ENCODE results near the gene ANGPTL8. TPM values are rescaled to one million over a fixed set of nuclear protein-coding genes. Genes with fewer than 3 reads are reported as not detected.
A peak's percentile ranks its signal among the peaks of the same experiment; 100 is the strongest.

Gene ANGPTL8
- total and polyA plus RNA-seq, 2 of the 4 experiments (the other 2 are of a cell fraction), result not detected

DNA sequence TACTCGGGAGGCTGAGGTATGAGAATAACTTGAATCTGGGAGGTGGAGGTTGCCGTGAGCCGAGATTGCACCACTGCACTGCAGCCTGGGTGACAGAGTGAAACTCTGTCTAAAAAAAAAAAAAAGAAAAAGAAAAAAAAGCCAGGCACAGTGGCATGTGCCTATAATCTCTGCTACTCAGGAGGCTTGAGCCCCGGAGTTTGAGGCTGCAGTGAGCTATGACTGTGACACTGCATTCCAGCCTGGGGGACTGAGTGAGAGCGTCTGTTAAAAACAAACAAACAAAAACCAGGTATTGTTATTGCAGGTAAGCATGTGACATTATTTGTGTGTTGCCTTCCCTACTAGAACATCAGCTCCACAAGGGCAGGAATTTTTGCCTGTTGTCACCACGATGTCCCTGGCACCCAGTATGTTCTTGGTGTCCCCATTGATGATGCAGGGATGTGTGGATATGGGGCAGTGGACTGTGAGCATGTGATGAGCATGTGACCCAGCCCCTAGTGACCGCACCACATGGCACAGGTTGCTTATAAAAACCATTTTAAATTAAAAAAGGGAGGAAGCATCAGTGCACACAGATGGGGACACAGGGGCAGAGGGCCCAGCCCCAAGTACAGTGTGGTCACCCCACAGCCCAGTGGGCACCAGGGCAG lies 40.5 kb upstream of the ANGPTL8 start:
- Histone ChIP-seq H3K4me3 (ENCODE audit: insufficient read depth, low read depth, low read length) (no peak overlapping the region), H4K91ac (ENCODE audit: insufficient read depth, low read depth, low read length) (peak overlapping the region; percentile 39), H3K36me3 (ENCODE audit: control insufficient read depth, insufficient read depth, low read length) (peaks cover 18% of the 10 kb centered on the region), H2BK120ac (ENCODE audit: low read depth, low read length) (peak overlapping the region; percentile 57), H2BK20ac (ENCODE audit: low read depth, low read length) (0 out of 2 replicates have a peak overlapping the region, but pooled peaks have one; percentile 30), H3K79me1 (ENCODE audit: low read depth in 1 of 2, low read length in 2 of 2) (peaks cover 24 to 53% of the 10 kb centered on the region in 2 experiments), H3K23ac (ENCODE audit: low read depth, low read length) (peak overlapping the region; percentile 76; the same call in 1 of the 2 replicates), H2AFZ (replicated peaks; ENCODE audit: low read length, poor library complexity) (no peak overlapping the region), H4K5ac (ENCODE audit: low read depth, low read length) (no peak overlapping the region), H2BK5ac (ENCODE audit: low read depth, low read length, poor library complexity, severe bottlenecking) (no peak overlapping the region), H3K9me1 (ENCODE audit: insufficient read depth, low read length) (peaks cover 16% of the 10 kb centered on the region), H3K4me1 (ENCODE audit: control insufficient read depth, insufficient read depth, low read length) (peaks cover 27% of the 10 kb centered on the region), H3K4me2 (ENCODE audit: low read depth, low read length) (no peak overlapping the region), H3K9ac (ENCODE audit: low read depth, low read length) (no peak overlapping the region), H3K27me3 (ENCODE audit: control insufficient read depth, insufficient read depth, low read length) (no peaks in the 10 kb centered on the region), H3K56ac (ENCODE audit: extremely low read depth, insufficient read depth, low read length) (no peak overlapping the region), H2AK9ac (replicated peaks; ENCODE audit: low read depth, low read length, poor library complexity) (peak overlapping the region; percentile 89), H3K4ac (ENCODE audit: low read depth, low read length) (peak overlapping the region; percentile 72; the same call in 1 of the 2 replicates), H3K14ac (replicated peaks; ENCODE audit: low read depth, low read length) (peak overlapping the region; percentile 65; the same call in 1 of the 2 replicates), H3K9me3 (ENCODE audit: control insufficient read depth, insufficient read depth, low read length) (no peaks in the 10 kb centered on the region), H4K8ac (ENCODE audit: low read depth in 2 of 2, low read length in 2 of 2) (peak overlapping the region in 1 of 2 experiments; percentile 4; a peak in 1 of 4 replicates), H3K27ac (ENCODE audit: insufficient read depth, low read length) (no peak overlapping the region), H2AK5ac (ENCODE audit: low read depth, low read length) (peak overlapping the region; percentile 86; the same call in 1 of the 2 replicates), H3K18ac (ENCODE audit: low read depth, low read length) (no peak overlapping the region), H2BK15ac (ENCODE audit: low read depth, low read length) (peak overlapping the region; percentile 60; the same call in 1 of the 3 replicates), H4K20me1 (ENCODE audit: insufficient read depth, low read length) (peaks cover 5% of the 10 kb centered on the region; the same call in 1 of the 2 replicates)
- no TSS peak for BruUV-seq (replicated peaks)
- TF ChIP-seq POLR2A (IDR thresholded peaks at IDR 0.05; ENCODE audit: low read depth, low read length) (no peak), MAFK (IDR thresholded peaks at IDR 0.05; ENCODE audit: low read depth, low read length) (no peak)
- TF ChIP-seq, protein P1, sequence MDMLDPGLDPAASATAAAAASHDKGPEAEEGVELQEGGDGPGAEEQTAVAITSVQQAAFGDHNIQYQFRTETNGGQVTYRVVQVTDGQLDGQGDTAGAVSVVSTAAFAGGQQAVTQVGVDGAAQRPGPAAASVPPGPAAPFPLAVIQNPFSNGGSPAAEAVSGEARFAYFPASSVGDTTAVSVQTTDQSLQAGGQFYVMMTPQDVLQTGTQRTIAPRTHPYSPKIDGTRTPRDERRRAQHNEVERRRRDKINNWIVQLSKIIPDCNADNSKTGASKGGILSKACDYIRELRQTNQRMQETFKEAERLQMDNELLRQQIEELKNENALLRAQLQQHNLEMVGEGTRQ (IDR thresholded peaks at IDR 0.05; ENCODE audit: low read depth, low read length), result peak; percentile 66
- TF ChIP-seq, protein P2, sequence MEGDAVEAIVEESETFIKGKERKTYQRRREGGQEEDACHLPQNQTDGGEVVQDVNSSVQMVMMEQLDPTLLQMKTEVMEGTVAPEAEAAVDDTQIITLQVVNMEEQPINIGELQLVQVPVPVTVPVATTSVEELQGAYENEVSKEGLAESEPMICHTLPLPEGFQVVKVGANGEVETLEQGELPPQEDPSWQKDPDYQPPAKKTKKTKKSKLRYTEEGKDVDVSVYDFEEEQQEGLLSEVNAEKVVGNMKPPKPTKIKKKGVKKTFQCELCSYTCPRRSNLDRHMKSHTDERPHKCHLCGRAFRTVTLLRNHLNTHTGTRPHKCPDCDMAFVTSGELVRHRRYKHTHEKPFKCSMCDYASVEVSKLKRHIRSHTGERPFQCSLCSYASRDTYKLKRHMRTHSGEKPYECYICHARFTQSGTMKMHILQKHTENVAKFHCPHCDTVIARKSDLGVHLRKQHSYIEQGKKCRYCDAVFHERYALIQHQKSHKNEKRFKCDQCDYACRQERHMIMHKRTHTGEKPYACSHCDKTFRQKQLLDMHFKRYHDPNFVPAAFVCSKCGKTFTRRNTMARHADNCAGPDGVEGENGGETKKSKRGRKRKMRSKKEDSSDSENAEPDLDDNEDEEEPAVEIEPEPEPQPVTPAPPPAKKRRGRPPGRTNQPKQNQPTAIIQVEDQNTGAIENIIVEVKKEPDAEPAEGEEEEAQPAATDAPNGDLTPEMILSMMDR (conservative IDR thresholded peaks at IDR 0.05; ENCODE audit: low read depth, low read length), result no peak
- in situ Hi-C loops (cut with MboI; ENCODE audit: low sequenced_read_pairs) (no loop called here), intact Hi-C loops (cut with micrococcal nuclease) (no loop called here), dilution Hi-C loops (cut with HindIII; ENCODE audit: low sequenced_read_pairs, unreplicated experiment) (no loop called here)
- 76% methylated on average over 4 of the region's 7 CpGs; no CpG with 5 or more reads in 1 of the 2 experiments for WGBS, 2 experiments (ENCODE audit: extremely low coverage in 2 of 2, insufficient read length in 1 of 2)
- ChIA-PET POLR2A (ENCODE audit: unreplicated experiment) (no interaction called here), CTCF (interaction anchor here (0.7 kb wide), 1 partner anchor 73 kb away, joined by 6 read pairs; no protein-coding TSS in a partner anchor)
- ATAC-seq (ENCODE audit: low read depth) (no peak), DNase-seq (no peak)

Data from IMR-90 (cell line).